PC-9 (cell line): ENCODE data around the gene CCNA2.

Experiments used
- CTCF ChIP-seq: fragments of 200-600 bp; sonication (generic); conservative IDR thresholded peaks from 2 replicates; pipeline ENCODE4 v1.6.1; 2017; ENCODE audit warnings: mixed run types, antibody characterized with exemption, mild to moderate bottlenecking, moderate library complexity
- EZH2 ChIP-seq: fragments of 200-600 bp; sonication (generic); IDR thresholded peaks from 2 replicates; pipeline ENCODE4 v1.8.0; 2017; ENCODE audit warnings: antibody characterized with exemption, low read depth

- TF ChIP-seq EZH2: no peak
- TF ChIP-seq CTCF: no peak
Measured at GRCh38 chr4:121769341-121769740, 54.3 kb downstream of the CCNA2 start.
